HCT116 (cell line): ENCODE measurements around the gene CPED1.

ENCODE experiments used
- CBX3 ChIP-seq: IDR thresholded peaks from 2 replicates; pipeline ENCODE4 v1.6.1; 2012; ENCODE audit warnings: low read depth
- CEBPB ChIP-seq: IDR thresholded peaks from 2 replicates; pipeline ENCODE4 v1.6.1; 2012; ENCODE audit warnings: low read depth
- EZH2 ChIP-seq: fragments of 200-600 bp; sonication (generic); IDR thresholded peaks from 2 replicates; pipeline ENCODE4 v1.6.1; 2017; ENCODE audit warnings: antibody characterized with exemption, mixed run types
- POLR2AphosphoS5 ChIP-seq: IDR thresholded peaks from 2 replicates; pipeline ENCODE4 v1.6.1; 2011; ENCODE audit warnings: mild to moderate bottlenecking, low read depth, low read length, moderate library complexity
- RAD21 ChIP-seq: IDR thresholded peaks from 2 replicates; pipeline ENCODE4 v1.6.1; 2012; ENCODE audit warnings: low read depth, mild to moderate bottlenecking
- SIN3A ChIP-seq: IDR thresholded peaks from 2 replicates; pipeline ENCODE4 v1.6.1; 2012; ENCODE audit warnings: low read depth
- SP1 ChIP-seq: IDR thresholded peaks from 2 replicates; pipeline ENCODE4 v1.6.1; 2012; ENCODE audit warnings: low read depth
- ZNF274 ChIP-seq: fragments of 200-500 bp; sonication (Bioruptor generic); IDR thresholded peaks from 2 replicates; pipeline ENCODE4 v1.6.1; 2014; ENCODE audit warnings: mild to moderate bottlenecking, low read depth, low read length, inconsistent platforms
- TF ChIP-seq, protein P1 (sequence below): IDR thresholded peaks from 2 replicates; pipeline ENCODE4 v1.6.1; 2011; ENCODE audit warnings: mild to moderate bottlenecking, low read length, moderate library complexity; ENCODE audit not compliant: insufficient replicate concordance; ENCODE audit errors: extremely low read depth
- TF ChIP-seq, protein P2 (sequence below): IDR thresholded peaks from 2 replicates; pipeline ENCODE4 v1.6.1; 2012
- TF ChIP-seq, protein P3 (sequence below): IDR thresholded peaks from 2 replicates; pipeline ENCODE4 v1.6.1; 2012
- TF ChIP-seq, protein P4 (sequence below), 3 experiments: fragments of 200-600 bp in 1 of 3; sonication (generic) in 1 of 3; IDR thresholded peaks in 2 of 3; conservative IDR thresholded peaks in 1 of 3; 2 replicates each; pipeline ENCODE4 v1.5.1; 2012 to 2017; ENCODE audit warnings: low read depth in 2 of 3, low read length in 2 of 3, antibody characterized with exemption in 1 of 3, borderline replicate concordance in 1 of 3, control low read depth in 1 of 3, mild to moderate bottlenecking in 1 of 3, mixed read lengths in 1 of 3, mixed run types in 1 of 3, moderate library complexity in 1 of 3; ENCODE audit not compliant: insufficient read depth in 1 of 3

DNA sequence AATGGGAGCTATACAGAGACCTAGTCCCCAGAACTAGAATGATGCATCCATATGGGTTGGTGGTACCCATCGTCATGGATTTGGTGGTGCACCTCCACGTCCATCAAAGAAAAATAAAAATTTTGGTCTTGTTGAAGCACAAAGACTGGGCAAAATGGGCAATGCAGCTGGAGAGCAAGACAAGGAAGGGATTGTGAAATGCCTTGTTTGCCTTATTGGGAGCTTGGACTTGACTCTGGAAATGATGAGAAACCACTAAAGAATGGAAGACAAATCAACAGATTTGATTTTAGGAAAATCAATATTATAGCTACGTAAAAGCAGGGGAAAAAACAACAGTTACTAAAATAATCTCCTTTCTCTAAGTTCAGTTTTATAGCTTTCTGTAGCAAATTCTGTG lies 150.9 kb downstream of the CPED1 start:
- TF ChIP-seq, protein P1, sequence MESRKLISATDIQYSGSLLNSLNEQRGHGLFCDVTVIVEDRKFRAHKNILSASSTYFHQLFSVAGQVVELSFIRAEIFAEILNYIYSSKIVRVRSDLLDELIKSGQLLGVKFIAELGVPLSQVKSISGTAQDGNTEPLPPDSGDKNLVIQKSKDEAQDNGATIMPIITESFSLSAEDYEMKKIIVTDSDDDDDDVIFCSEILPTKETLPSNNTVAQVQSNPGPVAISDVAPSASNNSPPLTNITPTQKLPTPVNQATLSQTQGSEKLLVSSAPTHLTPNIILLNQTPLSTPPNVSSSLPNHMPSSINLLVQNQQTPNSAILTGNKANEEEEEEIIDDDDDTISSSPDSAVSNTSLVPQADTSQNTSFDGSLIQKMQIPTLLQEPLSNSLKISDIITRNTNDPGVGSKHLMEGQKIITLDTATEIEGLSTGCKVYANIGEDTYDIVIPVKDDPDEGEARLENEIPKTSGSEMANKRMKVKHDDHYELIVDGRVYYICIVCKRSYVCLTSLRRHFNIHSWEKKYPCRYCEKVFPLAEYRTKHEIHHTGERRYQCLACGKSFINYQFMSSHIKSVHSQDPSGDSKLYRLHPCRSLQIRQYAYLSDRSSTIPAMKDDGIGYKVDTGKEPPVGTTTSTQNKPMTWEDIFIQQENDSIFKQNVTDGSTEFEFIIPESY, result no peak
- TF ChIP-seq, protein P2, sequence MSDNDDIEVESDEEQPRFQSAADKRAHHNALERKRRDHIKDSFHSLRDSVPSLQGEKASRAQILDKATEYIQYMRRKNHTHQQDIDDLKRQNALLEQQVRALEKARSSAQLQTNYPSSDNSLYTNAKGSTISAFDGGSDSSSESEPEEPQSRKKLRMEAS, result no peak
- TF ChIP-seq, protein P3, sequence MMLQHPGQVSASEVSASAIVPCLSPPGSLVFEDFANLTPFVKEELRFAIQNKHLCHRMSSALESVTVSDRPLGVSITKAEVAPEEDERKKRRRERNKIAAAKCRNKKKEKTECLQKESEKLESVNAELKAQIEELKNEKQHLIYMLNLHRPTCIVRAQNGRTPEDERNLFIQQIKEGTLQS, result no peak
- TF ChIP-seq POLR2AphosphoS5 (no peak), RAD21 (no peak), CEBPB (no peak), SIN3A (no peak), ZNF274 (no peak), EZH2 (no peak), SP1 (no peak), CBX3 (no peak)
- TF ChIP-seq, protein P4, sequence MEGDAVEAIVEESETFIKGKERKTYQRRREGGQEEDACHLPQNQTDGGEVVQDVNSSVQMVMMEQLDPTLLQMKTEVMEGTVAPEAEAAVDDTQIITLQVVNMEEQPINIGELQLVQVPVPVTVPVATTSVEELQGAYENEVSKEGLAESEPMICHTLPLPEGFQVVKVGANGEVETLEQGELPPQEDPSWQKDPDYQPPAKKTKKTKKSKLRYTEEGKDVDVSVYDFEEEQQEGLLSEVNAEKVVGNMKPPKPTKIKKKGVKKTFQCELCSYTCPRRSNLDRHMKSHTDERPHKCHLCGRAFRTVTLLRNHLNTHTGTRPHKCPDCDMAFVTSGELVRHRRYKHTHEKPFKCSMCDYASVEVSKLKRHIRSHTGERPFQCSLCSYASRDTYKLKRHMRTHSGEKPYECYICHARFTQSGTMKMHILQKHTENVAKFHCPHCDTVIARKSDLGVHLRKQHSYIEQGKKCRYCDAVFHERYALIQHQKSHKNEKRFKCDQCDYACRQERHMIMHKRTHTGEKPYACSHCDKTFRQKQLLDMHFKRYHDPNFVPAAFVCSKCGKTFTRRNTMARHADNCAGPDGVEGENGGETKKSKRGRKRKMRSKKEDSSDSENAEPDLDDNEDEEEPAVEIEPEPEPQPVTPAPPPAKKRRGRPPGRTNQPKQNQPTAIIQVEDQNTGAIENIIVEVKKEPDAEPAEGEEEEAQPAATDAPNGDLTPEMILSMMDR (IDR thresholded peaks at IDR 0.05 in 2 of 3, conservative IDR thresholded peaks at IDR 0.05 in 1 of 3; ENCODE audit: borderline replicate concordance in 1 of 3, insufficient read depth in 1 of 3, low read depth in 2 of 3, low read length in 2 of 3), result no peak
